MCF 10A (cell line): ENCODE data around the gene TIMM21. TPM values are rescaled to one million over a fixed set of nuclear protein-coding genes. Genes with fewer than 3 reads are reported as not detected.

Experiments
- BruUV-seq: library from RNA; stranded (reverse); fragments of 400-500 nt; replicated peaks from 2 replicates; lab custom pipeline; 2021; lab: Mats Ljungman, UMichigan
- CTCF ChIA-PET: fragments of 300-600 bp; sonication (Branson Sonifier 250); formaldehyde crosslinking; extraction: SDS; loops from one replicate; lab custom pipeline; 2021; ENCODE audit warnings: antibody characterized with exemption, inconsistent platforms; lab: Yijun Ruan, JAX
- POLR2A ChIA-PET: fragments of 300-600, 350-650 bp; sonication (Branson Sonifier 250); formaldehyde crosslinking; extraction: SDS; loops from one replicate; lab custom pipeline; 2020; ENCODE audit warnings: antibody characterized with exemption, inconsistent platforms; lab: Yijun Ruan, JAX
- DNase-seq: peaks from one replicate; pipeline ENCODE4 v3.0.0-alpha.2; 2018; ENCODE audit not compliant: unreplicated experiment
- H3K27ac Mint-ChIP-seq: one replicate; pipeline ENCODE4 v1.8.0; 2022; ENCODE audit warnings: mild to moderate bottlenecking, low read depth, mixed read lengths; ENCODE audit not compliant: unreplicated experiment
- H3K27me3 Mint-ChIP-seq: one replicate; pipeline ENCODE4 v1.8.0; 2022; ENCODE audit warnings: mixed read lengths; ENCODE audit not compliant: insufficient read depth, unreplicated experiment
- H3K36me3 Mint-ChIP-seq: one replicate; pipeline ENCODE4 v1.8.0; 2022; ENCODE audit warnings: mild to moderate bottlenecking, moderate library complexity, mixed read lengths; ENCODE audit not compliant: insufficient read depth, unreplicated experiment
- H3K4me1 Mint-ChIP-seq: one replicate; pipeline ENCODE4 v1.8.0; 2022; ENCODE audit warnings: mixed read lengths; ENCODE audit not compliant: insufficient read depth, unreplicated experiment
- H3K4me3 Mint-ChIP-seq: one replicate; pipeline ENCODE4 v1.8.0; 2022; ENCODE audit warnings: mild to moderate bottlenecking, moderate library complexity, mixed read lengths; ENCODE audit not compliant: unreplicated experiment
- H3K9me3 Mint-ChIP-seq: one replicate; pipeline ENCODE4 v1.8.0; 2022; ENCODE audit warnings: mixed read lengths; ENCODE audit not compliant: unreplicated experiment
- intact Hi-C: fragments of 100-400 bp; cut with micrococcal nuclease; formaldehyde crosslinking; loops from 2 replicates; pipeline ENCODE4 v1.14.1; 2022
- total RNA-seq: library from RNA; stranded (reverse); gene quantifications from 2 replicates; pipeline ENCODE4 v1.2.3, GENCODE V29; 2022
- TF ChIP-seq, protein P1 (sequence below): fragments of 200-600 bp; IDR thresholded peaks from one replicate; pipeline ENCODE4 v1.8.0; 2022; ENCODE audit warnings: antibody characterized with exemption, mild to moderate bottlenecking; ENCODE audit not compliant: unreplicated experiment

TIMM21 gene
- total RNA-seq, 1 experiment from 2014 or later: 33.4 TPM

DNA sequence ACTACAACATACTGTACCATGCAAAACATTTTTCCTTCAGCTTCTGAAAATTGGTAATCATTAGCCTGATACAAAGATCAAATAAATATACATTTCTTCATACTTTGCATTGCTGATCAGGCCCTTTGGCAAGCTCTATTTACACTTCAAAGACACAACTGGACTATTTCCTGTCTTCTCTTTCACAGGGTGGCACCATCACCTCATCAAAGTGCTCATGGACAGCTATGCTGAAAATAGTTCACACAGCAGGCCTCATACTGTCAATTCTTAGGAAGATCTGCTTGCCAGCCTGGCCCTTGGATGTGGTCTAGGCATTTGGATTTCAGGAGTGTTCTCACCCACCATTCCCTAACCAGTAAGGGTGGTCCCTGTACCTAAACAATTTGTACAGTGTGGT, 34.6 kb upstream of the TIMM21 start:
- Mint-ChIP-seq H3K27ac (no peak overlapping the region), H3K4me3 (no peak overlapping the region), H3K9me3 (peaks cover 9% of the 10 kb centered on the region), H3K4me1 (no peaks in the 10 kb centered on the region), H3K36me3 (no peaks in the 10 kb centered on the region), H3K27me3 (no peaks in the 10 kb centered on the region)
- TF ChIP-seq, protein P1, sequence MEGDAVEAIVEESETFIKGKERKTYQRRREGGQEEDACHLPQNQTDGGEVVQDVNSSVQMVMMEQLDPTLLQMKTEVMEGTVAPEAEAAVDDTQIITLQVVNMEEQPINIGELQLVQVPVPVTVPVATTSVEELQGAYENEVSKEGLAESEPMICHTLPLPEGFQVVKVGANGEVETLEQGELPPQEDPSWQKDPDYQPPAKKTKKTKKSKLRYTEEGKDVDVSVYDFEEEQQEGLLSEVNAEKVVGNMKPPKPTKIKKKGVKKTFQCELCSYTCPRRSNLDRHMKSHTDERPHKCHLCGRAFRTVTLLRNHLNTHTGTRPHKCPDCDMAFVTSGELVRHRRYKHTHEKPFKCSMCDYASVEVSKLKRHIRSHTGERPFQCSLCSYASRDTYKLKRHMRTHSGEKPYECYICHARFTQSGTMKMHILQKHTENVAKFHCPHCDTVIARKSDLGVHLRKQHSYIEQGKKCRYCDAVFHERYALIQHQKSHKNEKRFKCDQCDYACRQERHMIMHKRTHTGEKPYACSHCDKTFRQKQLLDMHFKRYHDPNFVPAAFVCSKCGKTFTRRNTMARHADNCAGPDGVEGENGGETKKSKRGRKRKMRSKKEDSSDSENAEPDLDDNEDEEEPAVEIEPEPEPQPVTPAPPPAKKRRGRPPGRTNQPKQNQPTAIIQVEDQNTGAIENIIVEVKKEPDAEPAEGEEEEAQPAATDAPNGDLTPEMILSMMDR: no peak
- DNase-seq: no peak
- no TSS peak for BruUV-seq
- intact Hi-C loops: loop anchor here (10.0 kb wide), 2 partner anchors 129 to 269 kb away; no protein-coding TSS in a partner anchor
- ChIA-PET POLR2A (no interaction called here), CTCF (interaction anchor here (0.6 to 1.5 kb wide), 5 partner anchors 31 to 1416 kb away, joined by 3 to 7 read pairs (median 3); no protein-coding TSS in a partner anchor)

DNA sequence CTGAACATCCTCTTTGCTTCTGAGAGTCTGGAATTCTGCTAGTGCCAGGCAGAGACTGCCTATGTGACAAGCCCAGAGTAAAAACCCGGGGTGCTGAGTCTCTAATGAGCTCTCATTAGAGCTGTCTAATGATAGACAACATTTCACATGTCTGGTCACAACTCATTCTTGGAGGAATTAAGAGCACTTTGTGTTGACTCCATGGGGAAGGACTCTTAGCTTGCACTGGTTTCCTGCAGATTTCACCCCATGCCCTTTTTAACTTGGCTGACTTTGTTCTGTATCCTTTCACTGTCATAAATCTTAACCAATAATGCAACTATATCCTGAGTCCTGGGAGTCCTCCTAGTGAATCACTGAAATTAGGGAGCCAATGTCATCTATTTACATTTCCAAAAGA, 34.2 kb upstream of the TIMM21 start:
- Mint-ChIP-seq H3K4me3 (no peak overlapping the region), H3K27ac (no peak overlapping the region), H3K27me3 (no peaks in the 10 kb centered on the region), H3K9me3 (peaks cover 7% of the 10 kb centered on the region), H3K36me3 (no peaks in the 10 kb centered on the region), H3K4me1 (no peaks in the 10 kb centered on the region)
- POLR2A ChIA-PET: no interaction called here
- intact Hi-C loops: loop anchor here (10.0 kb wide), 2 partner anchors 129 to 269 kb away; no protein-coding TSS in a partner anchor
- no peak for DNase-seq
- BruUV-seq: no TSS peak
- TF ChIP-seq, protein P1: no peak
- CTCF ChIA-PET: interaction anchor here (0.6 to 1.5 kb wide), 5 partner anchors 22 to 1325 kb away, joined by 3 to 7 read pairs (median 4); no protein-coding TSS in a partner anchor

DNA sequence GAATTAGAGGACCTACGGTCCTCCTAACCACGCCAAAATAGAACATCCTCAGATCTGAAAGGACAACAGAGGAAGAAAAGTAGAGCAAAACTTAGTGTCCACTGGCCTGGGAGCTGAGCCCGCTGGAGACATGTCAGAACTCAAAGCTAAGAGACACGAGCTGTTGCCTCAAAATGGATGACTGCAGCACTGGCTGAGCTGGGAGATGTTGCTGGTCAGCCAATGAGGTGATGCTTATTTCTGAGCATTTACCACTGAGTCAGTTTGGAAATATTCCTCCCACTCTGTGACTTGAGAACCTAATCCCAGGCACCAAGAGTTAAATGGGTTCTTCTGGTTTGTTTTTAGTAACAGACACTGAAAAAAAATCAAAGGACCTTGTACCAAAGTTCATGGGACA, 33.3 kb upstream of the TIMM21 start:
- CTCF ChIA-PET: interaction anchor here (0.5 to 0.8 kb wide), 5 partner anchors 23 to 1944 kb away, joined by 3 to 5 read pairs (median 3); no protein-coding TSS in a partner anchor
- DNase-seq: no peak
- H3K27ac Mint-ChIP-seq: no peak overlapping the region

More for the DNA sequence above, 33.3 kb upstream of the TIMM21 start:
- no peaks in the 10 kb centered on the region for H3K4me1 Mint-ChIP-seq
- POLR2A ChIA-PET: interaction anchor here (0.7 kb wide), 1 partner anchor 168 kb away, joined by 3 read pairs; no protein-coding TSS in a partner anchor
- TF ChIP-seq, protein P1: no peak
- no peak overlapping the region for H3K4me3 Mint-ChIP-seq
- intact Hi-C loops: loop anchor here (5.0 to 10.0 kb wide), 3 partner anchors 73 to 270 kb away; no protein-coding TSS in a partner anchor
- no TSS peak for BruUV-seq
- no peaks in the 10 kb centered on the region for H3K36me3 Mint-ChIP-seq
- H3K9me3 Mint-ChIP-seq: peaks cover 7% of the 10 kb centered on the region
- peaks cover 4% of the 10 kb centered on the region for H3K27me3 Mint-ChIP-seq
